ENCODE results near the gene GARIN5A. TPM values are rescaled to one million over a fixed set of nuclear protein-coding genes. Genes with fewer than 3 reads are reported as not detected.

The GARIN5A gene
- total RNA-seq, 4 donors from 2014 or later, result 1.7 to 5.9 (median 3.3) TPM

DNA sequence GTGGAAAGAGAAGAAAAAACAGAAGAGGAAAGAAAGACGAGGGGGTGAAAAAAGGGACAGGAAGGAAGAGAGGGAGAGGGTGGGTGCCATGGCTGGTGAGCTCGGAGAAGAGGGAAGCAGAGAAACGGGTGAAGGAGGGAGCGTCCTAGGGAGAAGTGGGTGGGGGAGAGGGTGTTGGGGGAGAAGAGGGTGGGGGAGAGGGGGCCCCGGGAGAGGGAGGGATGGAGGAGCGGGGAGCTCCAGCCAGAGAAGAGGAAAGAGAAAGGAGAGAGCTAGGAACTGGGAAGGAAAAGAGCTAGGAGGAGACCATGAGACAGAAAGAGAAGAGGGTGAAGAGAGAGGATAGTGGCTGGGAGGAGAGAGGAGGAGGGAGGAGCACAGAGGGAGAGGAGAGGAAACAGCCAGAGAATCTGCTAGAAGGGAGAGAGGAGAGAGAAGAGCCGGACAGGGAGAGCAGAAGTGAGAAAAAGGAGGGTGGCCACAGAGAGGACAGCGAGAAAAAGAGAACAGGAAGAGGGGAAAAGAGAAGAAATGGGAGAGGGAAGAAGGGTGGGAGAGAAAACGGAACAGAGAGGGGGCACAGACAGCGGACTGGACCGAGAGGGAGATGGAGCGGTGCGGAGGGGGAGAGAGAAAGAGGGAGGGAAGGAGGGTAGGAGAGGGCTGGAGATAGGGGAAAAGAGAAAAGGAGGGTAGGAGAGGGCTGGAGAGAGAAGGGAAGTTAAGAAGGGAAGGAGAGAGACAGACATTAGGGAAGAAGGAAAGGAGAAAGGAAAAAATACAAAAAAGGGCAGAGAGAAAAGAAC is 11.9 kb upstream of the GARIN5A start:
- intact Hi-C loops (cut with DNase I; ENCODE audit: low total_unique reads), result no loop called here
- no peak overlapping the region for H3K4me3 ChIP-seq (ENCODE audit: low read depth, poor library complexity, severe bottlenecking)
- WGBS, 2 donors, result 27 to 30% methylated on average over 13 of the region's 13 CpGs
- DNase-seq (ENCODE audit: low spot score in 2 of 2), result no peak
- no peak for TF ChIP-seq POLR2A (IDR thresholded peaks at IDR 0.05)
- TF ChIP-seq, protein P1, sequence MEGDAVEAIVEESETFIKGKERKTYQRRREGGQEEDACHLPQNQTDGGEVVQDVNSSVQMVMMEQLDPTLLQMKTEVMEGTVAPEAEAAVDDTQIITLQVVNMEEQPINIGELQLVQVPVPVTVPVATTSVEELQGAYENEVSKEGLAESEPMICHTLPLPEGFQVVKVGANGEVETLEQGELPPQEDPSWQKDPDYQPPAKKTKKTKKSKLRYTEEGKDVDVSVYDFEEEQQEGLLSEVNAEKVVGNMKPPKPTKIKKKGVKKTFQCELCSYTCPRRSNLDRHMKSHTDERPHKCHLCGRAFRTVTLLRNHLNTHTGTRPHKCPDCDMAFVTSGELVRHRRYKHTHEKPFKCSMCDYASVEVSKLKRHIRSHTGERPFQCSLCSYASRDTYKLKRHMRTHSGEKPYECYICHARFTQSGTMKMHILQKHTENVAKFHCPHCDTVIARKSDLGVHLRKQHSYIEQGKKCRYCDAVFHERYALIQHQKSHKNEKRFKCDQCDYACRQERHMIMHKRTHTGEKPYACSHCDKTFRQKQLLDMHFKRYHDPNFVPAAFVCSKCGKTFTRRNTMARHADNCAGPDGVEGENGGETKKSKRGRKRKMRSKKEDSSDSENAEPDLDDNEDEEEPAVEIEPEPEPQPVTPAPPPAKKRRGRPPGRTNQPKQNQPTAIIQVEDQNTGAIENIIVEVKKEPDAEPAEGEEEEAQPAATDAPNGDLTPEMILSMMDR (IDR thresholded peaks at IDR 0.05), result no peak

DNA sequence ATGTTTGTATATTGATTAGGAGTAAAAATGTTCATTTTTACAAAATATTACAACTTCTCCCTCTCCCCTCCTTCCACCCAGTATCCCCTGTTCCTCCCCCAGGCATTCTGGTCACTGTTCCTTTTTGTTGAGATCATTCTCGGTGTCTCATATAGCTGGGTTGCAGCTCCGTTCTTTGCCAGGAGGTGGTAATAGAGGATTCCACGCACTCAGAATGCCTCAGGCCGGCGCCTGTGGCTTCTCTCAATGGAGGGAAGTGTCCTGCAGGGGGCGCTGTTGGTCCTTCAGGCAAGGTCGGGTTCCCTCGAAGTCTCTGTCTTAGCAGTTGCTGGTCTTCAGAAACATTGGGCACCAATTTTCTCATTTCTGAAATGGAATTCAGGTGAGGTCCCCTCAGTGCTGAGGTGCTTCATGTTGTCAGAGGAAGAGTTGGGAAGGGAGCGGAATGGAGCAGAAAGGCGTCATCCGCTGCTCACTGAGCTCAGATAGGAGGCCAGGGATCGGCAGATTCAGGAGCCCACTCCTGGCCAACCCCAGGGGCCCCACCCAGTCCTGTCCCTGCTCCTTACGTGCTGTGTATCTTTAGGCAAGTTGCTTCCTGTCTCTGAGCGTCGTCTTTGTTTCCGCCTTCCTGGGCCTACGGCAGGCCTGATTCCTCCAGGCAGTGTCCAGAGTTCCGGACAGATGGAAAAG is 10.3 kb upstream of the GARIN5A start:
- intact Hi-C loops (cut with DNase I; ENCODE audit: low total_unique reads), result no loop called here
- 69 to 70% methylated on average over 18 of the region's 18 CpGs for WGBS, 2 donors
- no peak for DNase-seq (ENCODE audit: low spot score in 2 of 2)

DNA sequence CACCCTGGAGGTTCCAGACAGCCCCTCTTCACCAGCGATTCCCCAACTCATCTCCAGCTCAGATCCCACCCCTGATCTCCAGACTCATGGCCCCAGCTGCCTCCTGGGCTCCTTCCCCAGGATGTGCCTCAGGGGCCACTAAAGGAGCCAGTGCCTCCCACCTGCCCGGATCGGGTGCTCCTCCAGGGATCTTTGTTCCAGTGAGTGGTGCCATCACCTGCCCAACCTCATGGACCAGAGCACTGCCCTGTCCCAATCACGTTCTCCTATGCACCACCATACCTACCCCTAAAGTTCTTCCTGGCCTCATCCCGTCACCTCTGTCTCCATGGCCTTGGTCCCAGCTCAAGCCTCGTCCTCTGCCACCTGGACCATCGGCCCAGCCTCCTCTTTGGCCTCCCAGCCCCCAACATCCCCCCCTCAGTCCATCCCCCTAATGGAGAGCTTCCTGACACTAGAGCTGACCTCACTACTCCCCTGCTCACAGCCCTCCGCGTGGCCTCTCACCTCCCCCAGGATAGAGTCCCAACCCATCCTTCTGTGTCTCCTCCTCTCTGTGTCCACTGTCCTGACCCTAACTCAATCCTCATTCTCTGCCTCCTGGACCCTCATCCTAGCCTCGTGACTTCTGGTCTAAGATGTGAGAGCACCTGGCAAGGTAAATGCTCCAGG is 8.8 kb upstream of the GARIN5A start:
- 86 to 87% methylated on average over 10 of the region's 10 CpGs for WGBS, 2 donors
- intact Hi-C loops (cut with DNase I; ENCODE audit: low total_unique reads), result no loop called here
- no peak for DNase-seq (ENCODE audit: low spot score in 2 of 2)
- no peak overlapping the region for H3K4me3 ChIP-seq (ENCODE audit: low read depth, poor library complexity, severe bottlenecking)
- TF ChIP-seq POLR2A (IDR thresholded peaks at IDR 0.05), result no peak
- TF ChIP-seq, protein P1 (IDR thresholded peaks at IDR 0.05), result no peak

More for the DNA sequence above, 10.3 kb upstream of the GARIN5A start:
- no peak overlapping the region for H3K4me3 ChIP-seq (ENCODE audit: low read depth, poor library complexity, severe bottlenecking)
- no peak for TF ChIP-seq POLR2A (IDR thresholded peaks at IDR 0.05)
- TF ChIP-seq, protein P1 (IDR thresholded peaks at IDR 0.05), result no peak

DNA sequence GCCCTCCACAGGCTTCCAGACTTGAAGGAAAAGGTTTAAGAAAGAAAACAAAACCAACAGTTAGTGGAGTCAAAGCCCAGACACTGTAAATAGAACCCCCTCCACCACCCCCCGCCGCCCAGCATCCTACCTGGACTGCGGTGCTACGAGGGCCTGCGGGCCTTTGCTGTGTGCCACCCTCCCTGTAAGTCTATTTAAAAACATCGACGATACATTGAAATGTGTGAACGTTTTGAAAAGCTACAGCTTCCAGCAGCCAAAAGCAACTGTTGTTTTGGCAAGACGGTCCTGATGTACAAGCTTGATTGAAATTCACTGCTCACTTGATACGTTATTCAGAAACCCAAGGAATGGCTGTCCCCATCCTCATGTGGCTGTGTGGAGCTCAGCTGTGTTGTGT is 6.3 kb upstream of the GARIN5A start:
- no peak overlapping the region for H3K4me3 ChIP-seq (ENCODE audit: low read depth, poor library complexity, severe bottlenecking)
- intact Hi-C loops (cut with DNase I; ENCODE audit: low total_unique reads), result no loop called here
- no peak for TF ChIP-seq POLR2A (IDR thresholded peaks at IDR 0.05)
- TF ChIP-seq, protein P1 (IDR thresholded peaks at IDR 0.05), result no peak
- 81 to 90% methylated on average over 10 of the region's 10 CpGs for WGBS, 2 donors
- DNase-seq (ENCODE audit: low spot score in 2 of 2), result no peak

DNA sequence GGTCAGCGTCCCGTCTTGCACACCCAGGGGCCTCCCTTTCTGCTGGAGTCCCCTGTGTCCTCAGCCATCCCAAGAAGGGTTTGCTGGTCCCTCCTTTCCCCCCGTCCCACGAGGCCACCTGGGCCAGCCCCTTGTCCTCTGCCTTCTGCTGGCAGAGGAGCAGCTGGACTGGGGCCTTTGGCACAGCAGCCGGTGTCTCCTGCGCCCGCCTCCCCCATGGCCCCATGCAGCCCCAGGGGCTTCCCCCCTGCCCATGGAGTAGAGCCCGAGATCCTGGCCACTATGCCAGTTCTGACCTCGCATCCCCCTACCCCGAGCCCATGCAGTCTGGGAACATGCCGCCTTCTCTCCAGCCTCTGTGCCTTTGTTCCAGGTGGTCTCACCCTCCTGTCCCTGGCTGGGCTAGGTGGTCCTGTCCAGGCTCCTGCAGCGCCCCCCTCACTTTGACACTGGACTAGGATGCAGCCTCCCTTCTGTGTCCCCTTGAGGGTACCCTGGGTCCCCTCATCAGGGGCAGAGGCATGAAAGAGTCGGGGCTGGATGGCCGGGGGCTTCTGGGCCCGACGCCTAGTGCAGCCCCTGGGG is 5.7 kb upstream of the GARIN5A start:
- no peak for TF ChIP-seq POLR2A (IDR thresholded peaks at IDR 0.05)
- TF ChIP-seq, protein P1 (IDR thresholded peaks at IDR 0.05), result no peak
- 81 to 89% methylated on average over 16 of the region's 16 CpGs for WGBS, 2 donors
- DNase-seq (ENCODE audit: low spot score in 2 of 2), result no peak
- intact Hi-C loops (cut with DNase I; ENCODE audit: low total_unique reads), result no loop called here
- H3K4me3 ChIP-seq (ENCODE audit: low read depth, poor library complexity, severe bottlenecking), result no peak overlapping the region
